Fibroblast of pulmonary artery (primary cell): ENCODE measurements around the gene PELI1.

Experiments used
- DNase-seq: peaks from one replicate; pipeline ENCODE4 v3.0.0-alpha.2; 2010; ENCODE audit warnings: low read depth
- H3K4me3 ChIP-seq: replicated peaks from 2 replicates; pipeline ENCODE4 v1.5.1; 2011; ENCODE audit warnings: low read depth, mild to moderate bottlenecking, control low read depth, low read length, moderate library complexity
- CTCF ChIP-seq: IDR thresholded peaks from 2 replicates; pipeline ENCODE4 v1.5.1; 2011; ENCODE audit warnings: mild to moderate bottlenecking, control low read depth, low read length, inconsistent platforms; ENCODE audit errors: missing control alignments

The PELI1 gene

GRCh38 chr2:64141674-64142405, 2.4 kb downstream of the PELI1 start:
- TF ChIP-seq CTCF: no peak
- H3K4me3 ChIP-seq: peak overlapping the region; percentile 90
- DNase-seq: peak; percentile 58

GRCh38 chr2:64140665-64141200, 3.5 kb downstream of the PELI1 start:
- H3K4me3 ChIP-seq: no peak overlapping the region
- no peak for DNase-seq
- TF ChIP-seq CTCF: no peak

GRCh38 chr2:64139956-64140355, 4.3 kb downstream of the PELI1 start:
- no peak for TF ChIP-seq CTCF
- no peak overlapping the region for H3K4me3 ChIP-seq
- DNase-seq: no peak

- DNase-seq: no peak
- TF ChIP-seq CTCF: no peak
- no peak overlapping the region for H3K4me3 ChIP-seq
These were observed 6.2 kb downstream of the PELI1 start for GRCh38 chr2:64137996-64138395.

- DNase-seq: peak; percentile 42
- no peak for TF ChIP-seq CTCF
- no peak overlapping the region for H3K4me3 ChIP-seq
These were observed 6.7 kb downstream of the PELI1 start for GRCh38 chr2:64137567-64137966.

- H3K4me3 ChIP-seq: no peak overlapping the region
- DNase-seq: no peak
- no peak for TF ChIP-seq CTCF
These were observed 8.8 kb downstream of the PELI1 start for GRCh38 chr2:64135421-64135820.

- TF ChIP-seq CTCF: no peak
- DNase-seq: no peak
- H3K4me3 ChIP-seq: no peak overlapping the region
These were observed 9.4 kb downstream of the PELI1 start for GRCh38 chr2:64134813-64135212.
